Raji (cell line): ENCODE results near the gene TMC2.

Experiments used
- POLR2A ChIP-seq: IDR thresholded peaks from 2 replicates; pipeline ENCODE4 v1.6.1; 2011; ENCODE audit warnings: low read depth, low read length, control low read depth; ENCODE audit not compliant: insufficient read depth

Gene TMC2

DNA sequence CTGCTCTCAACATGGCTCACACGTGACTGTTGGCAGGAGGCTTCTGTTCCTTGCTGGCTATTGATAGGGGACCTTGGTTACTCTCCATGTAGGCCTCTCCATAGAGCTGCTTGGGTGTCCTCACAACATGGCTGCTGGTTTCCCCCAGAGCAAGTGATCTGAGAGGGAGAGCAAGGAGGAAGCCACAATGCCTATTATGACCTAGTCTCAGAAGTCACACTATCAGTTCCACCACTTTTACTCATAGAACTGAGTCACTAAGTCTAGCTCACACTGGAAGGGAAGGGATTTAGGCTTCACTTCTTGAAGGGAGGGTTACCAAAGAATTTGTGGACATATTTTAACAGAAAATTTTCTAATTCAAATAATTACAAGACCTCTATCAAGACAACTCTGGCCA lies 107.3 kb downstream of the TMC2 start:
- TF ChIP-seq POLR2A = no peak

DNA sequence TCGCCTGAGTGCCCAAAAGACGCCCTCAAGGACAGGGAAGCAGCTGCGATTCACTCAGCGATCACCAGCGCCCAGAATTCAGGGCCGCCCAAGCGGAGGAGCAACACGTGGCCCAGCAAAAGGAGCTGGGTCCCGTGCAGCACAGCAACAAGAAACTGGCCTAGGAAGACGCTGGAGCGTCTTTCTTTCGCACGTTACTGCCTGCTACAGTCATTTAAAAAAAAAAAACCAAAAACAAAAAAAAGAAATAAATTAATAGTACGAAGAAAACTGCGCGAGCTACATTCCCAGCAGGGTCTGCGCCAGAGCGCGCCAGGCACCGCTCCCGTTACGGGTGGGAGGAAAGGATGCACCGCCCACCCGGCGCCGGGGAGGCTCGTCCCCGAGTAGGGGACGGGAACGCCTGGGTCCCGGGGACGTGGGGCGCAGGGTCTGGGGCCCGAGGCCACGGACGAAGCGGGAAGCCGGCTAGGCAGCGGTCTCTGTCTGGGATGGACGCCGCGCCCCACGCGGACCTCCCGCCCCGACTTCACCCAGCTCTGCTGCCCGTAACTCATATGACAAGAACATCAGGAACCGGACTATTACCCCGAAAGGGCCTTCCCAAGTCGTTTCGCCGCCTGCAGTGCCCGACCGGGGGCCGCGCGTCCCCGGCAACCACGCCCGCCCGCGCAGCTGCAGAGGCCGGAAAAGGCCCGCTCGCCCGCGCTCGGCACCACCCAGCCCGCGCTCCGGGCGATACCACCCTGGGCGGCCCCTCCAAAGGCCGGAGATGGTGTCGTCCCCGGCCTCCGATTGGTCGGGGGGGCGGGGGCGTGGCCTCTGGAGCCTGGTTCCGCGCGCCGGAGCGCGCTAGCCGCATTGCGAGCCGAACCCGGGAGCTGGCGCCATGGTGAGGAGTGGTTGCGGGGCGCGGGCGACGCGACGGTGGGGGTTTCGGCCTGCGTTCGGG lies 115.7 kb downstream of the TMC2 start, which contains the start of gene NOP56:
TSS of gene NOP56 (plus strand) at position 861 of the 952 bp plus-strand sequence. CDS start at position 890, 29 bp downstream.
- TF ChIP-seq POLR2A = peak; percentile 87

DNA sequence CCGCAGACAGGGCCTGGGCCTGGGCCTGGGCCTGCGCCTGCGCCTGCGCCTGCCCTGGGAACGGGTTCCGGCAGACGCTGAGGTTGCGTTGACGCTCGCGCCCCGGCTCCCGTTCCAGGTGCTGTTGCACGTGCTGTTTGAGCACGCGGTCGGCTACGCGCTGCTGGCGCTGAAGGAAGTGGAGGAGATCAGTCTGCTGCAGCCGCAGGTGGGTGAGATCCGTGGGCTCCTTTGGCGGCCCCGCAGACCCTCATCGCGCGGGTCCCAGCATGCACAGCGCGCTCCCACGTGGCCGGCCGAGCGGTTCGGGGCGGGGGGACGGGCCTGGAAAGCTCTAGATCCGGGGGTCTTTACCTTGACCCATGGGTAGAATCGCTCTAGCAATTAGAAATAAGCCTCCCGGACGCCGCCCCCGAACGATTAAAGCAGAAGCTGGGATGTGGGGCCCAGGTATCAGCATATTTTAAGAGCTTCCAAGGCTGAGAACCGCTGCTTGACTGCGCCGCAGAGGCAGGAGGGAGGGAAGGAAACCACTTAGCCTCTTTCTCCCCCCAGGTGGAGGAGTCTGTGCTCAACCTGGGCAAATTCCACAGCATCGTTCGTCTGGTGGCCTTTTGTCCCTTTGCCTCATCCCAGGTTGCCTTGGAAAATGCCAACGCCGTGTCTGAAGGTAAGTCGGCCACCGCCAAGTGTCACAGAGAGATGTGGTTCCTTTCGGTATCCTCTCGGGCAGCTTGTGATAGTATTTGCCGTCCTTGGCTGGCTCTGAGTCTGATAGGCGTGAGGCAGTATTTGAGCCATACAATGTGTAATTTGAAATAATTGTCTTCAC lies 116.6 kb downstream of the TMC2 start:
- TF ChIP-seq POLR2A = no peak; the same call in 1 of the 2 replicates

DNA sequence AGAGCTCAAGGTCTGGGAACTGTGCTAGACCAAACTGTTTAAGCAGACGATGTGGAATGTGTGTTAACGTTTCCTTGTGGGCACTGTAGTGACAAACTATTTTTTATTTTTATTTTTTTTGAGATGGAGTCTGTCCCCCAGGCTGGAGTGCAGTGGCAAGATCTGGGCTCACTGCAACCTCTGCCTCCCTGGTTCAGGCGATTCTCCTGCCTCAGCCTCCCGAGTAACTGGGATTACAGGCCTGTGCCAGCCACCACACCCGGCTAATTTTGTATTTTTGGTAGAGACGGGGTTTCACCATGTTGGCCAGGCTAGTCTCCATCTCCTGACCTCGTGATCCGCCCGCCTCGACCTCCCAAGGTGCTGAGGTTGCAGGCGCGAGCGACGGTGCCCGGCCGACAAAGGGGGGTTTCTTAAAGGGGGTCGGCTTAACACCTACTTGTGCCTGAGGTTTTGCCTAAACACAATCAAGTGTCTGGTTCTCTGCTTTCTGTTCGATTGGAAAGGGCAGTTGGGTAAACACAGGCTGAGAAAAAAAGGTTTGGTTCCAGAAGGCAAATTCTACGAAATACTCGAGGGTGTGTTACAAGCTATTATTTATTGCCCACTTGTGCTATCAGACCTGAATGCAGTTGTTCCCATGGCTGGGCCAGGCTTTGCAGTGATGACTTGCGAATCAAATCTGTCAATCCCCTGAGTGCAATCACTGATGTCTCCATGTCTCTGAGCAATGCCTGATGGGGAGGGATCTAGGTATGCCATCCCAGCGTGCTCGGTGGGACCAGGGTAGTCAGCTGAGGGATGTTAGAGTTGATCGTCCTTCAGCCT lies 117.4 kb downstream of the TMC2 start:
- no peak for TF ChIP-seq POLR2A

DNA sequence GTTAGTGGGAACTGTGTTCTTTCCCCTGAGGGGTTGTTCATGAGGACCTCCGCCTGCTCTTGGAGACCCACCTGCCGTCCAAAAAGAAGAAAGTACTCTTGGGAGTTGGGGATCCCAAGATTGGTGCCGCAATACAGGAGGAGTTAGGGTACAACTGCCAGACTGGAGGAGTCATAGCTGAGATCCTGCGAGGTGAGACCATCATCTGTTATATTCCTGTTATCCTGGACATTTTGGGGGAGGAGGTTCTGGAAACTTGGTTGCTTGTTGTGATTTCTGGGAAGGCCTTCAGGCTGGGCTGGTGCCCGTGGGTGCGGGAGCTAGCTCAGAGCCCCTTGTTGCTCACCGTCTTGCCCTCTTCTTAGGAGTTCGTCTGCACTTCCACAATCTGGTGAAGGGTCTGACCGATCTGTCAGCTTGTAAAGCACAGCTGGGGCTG lies 118.0 kb downstream of the TMC2 start:
- TF ChIP-seq POLR2A = no peak

DNA sequence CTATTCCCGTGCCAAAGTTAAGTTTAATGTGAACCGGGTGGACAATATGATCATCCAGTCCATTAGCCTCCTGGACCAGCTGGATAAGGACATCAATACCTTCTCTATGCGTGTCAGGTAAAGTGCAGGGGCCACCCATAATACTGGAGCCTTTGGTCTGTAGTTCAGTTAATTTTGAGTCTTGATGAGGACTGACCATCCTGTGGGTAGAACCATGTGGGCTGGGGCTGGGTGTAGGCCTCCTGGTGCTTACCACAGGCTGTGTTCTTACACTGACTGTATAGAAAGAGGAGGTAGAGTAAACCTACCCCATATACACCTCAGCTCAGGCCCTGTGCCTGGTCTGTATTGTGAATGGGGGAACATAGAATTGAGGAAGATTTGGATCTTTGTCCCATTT lies 118.5 kb downstream of the TMC2 start:
- TF ChIP-seq POLR2A = no peak

DNA sequence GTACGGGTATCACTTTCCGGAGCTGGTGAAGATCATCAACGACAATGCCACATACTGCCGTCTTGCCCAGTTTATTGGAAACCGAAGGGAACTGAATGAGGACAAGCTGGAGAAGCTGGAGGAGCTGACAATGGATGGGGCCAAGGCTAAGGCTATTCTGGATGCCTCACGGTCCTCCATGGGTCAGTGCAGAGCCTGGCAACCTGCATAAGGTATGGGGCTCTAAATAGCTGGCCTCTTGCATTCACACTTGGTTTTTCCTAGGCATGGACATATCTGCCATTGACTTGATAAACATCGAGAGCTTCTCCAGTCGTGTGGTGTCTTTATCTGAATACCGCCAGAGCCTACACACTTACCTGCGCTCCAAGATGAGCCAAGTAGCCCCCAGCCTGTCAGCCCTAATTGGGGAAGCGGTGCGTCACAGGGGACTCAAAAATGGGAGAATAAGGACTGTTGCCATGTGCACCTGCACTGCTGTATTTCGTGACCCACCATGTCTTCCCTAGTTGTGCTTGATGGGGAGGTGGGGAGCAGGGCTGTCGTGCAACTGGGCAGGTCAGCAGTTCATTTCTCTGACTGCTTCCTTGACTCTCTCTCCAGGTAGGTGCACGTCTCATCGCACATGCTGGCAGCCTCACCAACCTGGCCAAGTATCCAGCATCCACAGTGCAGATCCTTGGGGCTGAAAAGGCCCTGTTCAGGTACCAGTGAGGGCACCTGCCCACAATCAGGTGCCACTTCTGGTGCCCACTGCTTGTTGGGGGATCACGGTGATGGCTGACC lies 119.2 kb downstream of the TMC2 start:
- no peak for TF ChIP-seq POLR2A

DNA sequence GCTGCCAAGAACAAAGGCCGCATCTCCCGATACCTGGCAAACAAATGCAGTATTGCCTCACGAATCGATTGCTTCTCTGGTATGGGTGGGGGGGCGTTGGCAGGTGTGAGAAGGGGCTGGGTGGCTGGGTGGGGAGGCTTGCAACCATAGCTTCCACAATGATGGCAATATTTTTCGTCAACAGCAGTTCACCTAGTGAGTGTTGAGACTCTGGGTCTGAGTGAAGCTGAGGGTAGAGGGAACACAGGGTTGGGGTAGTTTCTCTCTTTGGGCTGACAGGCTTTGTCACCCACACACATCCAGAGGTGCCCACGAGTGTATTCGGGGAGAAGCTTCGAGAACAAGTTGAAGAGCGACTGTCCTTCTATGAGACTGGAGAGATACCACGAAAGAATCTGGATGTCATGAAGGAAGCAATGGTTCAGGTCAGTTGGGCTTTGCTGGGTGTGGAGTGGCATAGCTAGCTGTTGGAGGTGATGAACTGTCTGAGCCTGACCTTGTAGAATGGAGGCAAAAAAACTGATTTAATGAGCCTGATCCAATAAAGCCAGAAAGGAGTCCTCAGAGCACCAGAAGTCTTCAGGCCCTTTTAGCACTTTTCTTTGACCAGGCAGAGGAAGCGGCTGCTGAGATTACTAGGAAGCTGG lies 120.2 kb downstream of the TMC2 start:
- TF ChIP-seq POLR2A = no peak

DNA sequence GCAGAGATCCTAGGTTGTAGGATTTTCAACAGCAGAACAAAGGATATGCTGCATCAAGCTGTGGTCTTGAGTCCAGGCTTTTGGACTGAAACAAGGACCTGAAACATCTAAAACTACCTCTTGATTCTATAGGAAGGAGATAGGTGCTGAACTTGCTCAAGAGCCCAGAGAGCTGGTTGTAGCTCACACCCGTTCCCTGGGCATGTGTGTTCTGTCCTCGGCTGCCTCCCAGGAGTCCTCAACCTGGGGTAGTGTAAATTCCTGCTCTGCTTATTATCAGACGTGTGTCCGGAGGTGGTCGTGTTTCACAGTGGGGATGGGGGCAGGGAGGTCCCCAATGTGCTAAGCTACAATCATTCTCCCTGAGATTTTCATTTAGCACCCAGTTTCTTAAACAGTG lies 120.9 kb downstream of the TMC2 start:
- no peak for TF ChIP-seq POLR2A

DNA sequence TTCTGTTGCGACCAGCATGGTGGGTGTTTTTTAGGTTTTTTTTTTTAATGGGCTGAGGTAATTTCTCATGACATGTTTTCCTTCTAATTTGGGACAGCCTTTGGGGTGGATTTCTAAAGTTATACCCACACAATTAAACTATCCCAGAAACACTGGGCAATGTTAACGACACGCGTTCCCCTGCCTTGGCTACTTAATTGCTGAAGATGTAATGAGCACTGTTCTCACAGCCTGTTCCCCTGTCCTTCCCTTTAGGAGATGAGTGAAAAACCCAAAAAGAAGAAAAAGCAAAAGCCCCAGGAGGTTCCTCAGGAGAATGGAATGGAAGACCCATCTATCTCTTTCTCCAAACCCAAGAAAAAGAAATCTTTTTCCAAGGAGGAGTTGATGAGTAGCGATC lies 121.3 kb downstream of the TMC2 start:
- no peak for TF ChIP-seq POLR2A

DNA sequence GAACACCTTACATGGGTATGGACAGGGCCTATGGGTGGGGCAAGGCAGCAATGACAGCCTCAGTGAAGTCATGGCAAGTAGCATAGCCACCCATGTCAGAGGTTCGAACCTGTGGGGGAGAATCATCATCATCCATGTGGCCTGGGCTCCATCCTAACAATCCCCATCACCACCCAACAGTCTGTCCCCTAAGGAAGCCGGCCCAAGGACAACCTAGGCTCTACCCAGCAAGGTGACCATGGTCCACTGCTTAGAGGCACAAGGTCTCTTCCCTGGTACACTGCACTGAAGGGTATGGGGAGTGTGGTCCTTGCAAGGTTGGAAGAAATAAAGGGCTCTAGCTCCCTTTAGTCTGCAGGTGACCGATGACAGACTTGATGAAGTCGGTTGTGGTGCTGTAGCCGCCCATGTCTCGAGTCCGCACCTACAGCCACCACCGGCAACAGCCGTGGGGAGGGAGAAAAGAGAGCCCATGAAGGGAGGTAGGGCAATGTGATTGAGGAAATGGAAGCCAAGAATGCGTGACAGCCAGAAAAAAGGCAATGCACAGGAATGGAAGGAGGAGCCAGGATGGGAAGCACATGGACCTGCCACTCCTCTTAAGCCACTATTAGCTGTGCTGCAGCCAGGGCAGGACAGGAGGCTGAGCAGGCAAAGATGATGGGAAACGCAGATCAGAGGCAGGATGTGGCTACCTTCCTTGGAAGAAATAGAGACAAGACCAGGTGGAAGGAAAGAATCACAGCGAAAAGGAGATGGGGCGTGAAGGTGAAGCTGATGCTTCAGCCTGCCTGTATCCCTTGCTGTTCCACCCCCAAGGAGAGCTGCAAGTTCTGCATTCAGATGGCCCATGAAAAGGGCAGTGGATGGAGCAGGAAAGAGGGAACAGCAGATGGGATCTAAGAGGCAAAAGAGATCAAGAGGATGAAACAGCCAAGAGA lies 122.3 kb downstream of the TMC2 start:
- TF ChIP-seq POLR2A = peak; percentile 46; the same call in 1 of the 2 replicates

DNA sequence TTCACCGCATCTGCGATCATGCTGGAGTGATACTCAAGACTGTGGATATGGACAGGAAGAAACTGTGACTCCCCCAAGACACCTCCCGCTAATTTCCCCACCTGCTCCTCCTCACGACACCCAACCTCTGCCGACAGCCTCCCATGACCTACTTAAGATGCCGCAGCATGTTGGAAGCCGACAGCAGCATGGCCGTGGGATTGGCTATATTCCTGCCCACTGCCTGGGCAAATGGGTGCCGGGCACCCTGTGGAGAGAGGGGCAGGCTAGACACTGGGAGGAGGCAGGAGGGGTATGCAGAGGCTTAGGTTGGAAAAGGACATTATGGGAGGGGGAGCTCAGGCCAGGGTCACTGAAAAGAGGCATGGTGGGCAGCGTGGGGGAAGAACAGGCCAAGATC lies 123.2 kb downstream of the TMC2 start:
- TF ChIP-seq POLR2A = no peak
